HT1080 (cell line): Measurements from ENCODE around the gene QRSL1. TPM values are rescaled to one million over a fixed set of nuclear protein-coding genes. Genes with fewer than 3 reads are reported as not detected.

Experiments
- small RNA-seq: library from RNA; depleted of rRNA; stranded (forward); fragments of <200 nt; gene quantifications from one replicate; pipeline ENCODE3, GENCODE V24; 2014
- total RNA-seq: library from RNA; depleted of rRNA; stranded (reverse); fragments of >200 nt; shearing (Covaris generic); gene quantifications from 2 replicates; pipeline ENCODE4 v1.2.3, GENCODE V29; 2014; rRNA removed

QRSL1 gene
- total RNA-seq, 1 experiment from 2014 or later: 13.7 TPM

Small RNAs within 50 kb of the gene (small RNA-seq; reads per million reads assigned to genes)
- not detected for gene RNU6-527P

Other genes with a start within 250 kb of the QRSL1 start
- gene RTN4IP1, start 80 bp upstream of the QRSL1 start, total RNA-seq: 11.3 and 12.0 TPM in 2 replicates